ENCODE results near the gene PCNX2.
A peak's percentile ranks its signal among the peaks of the same experiment; 100 is the strongest.
"Not testable (repeated sequence)": the region's sequence is repeated elsewhere in the genome, so short reads cannot be mapped to it uniquely, and the experiment has no call there.

The PCNX2 gene

DNA sequence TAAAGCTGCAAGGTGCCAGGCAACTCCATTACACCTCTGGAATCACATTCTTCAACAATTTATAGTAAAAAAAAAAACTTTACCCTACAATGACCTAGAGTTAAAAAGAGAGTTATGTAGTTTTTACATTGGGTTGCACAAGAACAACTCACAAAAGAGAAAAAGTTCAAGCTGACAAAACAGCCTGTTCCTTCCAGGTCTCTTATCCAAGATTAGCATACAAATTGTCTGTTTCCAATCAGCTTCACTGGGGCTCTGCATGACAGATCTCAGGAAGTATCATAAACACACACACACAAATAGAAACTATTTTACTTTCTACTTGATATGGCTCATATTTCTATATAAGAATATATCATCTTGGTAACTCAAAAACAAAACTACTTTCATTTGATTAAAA lies 154.6 kb downstream of the PCNX2 start:
- DNase-seq: no peak

DNA sequence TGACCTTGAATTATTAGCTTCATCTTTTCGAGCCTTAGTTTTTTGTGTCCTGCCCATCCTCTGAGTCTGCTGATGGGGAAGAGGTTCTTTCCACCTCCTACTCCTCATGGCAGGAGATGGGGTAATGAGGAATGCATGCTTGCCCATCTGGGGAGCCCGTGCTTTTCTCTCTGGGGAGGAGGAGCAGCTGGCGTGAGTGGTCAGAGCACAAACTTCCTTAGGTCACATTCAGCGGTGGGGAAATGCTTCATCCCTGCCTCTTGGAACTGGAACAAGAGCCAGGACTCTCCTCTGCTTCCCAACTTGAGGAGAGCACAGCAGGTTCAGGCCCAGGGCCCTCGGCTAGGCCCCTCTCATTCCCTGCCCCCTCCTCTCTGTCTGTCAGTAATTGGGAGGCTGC lies 155.0 kb downstream of the PCNX2 start:
- DNase-seq: no peak

DNA sequence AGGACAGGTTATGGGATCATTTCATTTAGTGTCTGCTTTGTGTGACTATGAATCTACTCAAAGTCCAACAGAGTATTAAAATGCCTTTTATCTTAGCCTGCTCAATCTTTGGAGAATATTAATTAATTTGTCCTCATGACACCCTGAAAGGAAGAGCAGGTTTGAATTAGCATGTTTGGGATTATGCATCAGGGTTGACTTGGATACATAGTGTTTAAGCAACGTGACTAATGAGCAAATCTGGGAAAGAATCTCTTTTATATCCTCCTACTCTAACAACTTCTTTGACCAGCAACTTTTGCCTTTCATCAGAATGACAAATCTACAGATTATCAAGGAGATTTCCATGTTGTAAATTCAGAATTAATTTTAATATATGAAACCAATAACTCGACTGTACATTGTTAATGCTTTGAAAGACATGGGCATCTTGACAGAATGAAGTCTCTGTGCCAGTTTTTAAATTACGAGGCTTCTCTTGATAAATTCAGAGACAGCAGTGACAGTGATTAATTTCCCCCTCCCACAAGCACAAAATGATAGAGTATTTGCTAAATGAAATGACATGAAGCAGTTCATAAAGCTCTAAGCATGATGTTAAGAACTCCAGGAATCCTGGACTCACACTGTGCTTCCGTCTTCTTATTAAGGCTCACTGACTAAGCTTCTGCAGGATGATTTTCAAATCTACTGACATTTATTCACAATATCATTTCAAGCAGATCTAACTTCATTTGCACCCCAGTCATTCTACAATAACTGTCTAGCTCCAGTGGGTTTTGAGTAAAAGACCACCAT lies 156.5 kb downstream of the PCNX2 start:
- no peak for DNase-seq

GRCh38 chr1:233135833-233136232 lies 159.7 kb downstream of the PCNX2 start:
- peak; percentile 50 for DNase-seq

- no peak for DNase-seq
Measured at GRCh38 chr1:233132445-233132844, 163.1 kb downstream of the PCNX2 start.

DNA sequence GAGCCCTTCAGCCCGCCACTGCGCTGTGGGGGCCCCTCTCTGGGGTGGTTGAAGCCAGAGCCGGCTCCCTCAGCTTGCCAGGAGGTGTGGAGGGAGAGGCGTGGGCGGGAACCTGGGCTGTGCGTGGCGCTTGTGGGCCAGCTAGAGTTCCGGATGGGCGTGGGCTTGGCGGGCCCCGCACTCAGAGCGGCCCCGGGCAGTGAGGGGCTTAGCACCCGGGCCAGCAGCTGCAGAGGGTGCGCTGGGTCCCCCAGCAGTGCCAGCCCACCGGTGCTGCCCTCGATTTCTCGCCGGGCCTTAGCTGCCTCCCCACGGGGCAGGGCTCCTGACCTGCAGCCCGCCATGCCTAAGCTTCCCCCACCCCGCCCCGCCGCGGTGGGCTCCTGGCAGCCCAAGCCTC lies 166.5 kb downstream of the PCNX2 start:
- not testable (repeated sequence) for DNase-seq

GRCh38 chr1:233127157-233127556 lies 168.4 kb downstream of the PCNX2 start:
- no peak for DNase-seq

- DNase-seq: no peak
Measured at GRCh38 chr1:233122779-233123178, 172.7 kb downstream of the PCNX2 start.

- no peak for DNase-seq
Measured at GRCh38 chr1:233121947-233122559, 173.5 kb downstream of the PCNX2 start.

DNA sequence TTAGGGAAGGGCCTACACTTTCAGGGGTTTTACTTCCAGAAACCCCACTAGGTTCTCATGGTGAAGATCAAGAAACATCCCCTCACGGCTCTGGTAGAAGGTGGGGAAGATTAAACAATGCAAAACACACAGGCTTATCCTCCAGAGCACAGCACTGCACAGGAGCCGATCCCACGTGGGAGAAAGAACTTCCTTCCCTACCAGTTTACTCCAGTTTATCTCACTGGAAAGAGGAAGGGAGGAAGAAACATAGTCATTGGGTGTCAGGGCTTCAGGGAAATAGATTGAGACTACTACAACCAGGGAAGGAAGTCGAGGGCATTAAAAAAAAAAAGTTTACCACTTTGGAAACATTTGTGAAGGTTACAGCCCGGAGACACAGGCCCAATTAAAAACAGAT lies 180.7 kb downstream of the PCNX2 start:
- no peak for DNase-seq

GRCh38 chr1:233114159-233114558 lies 181.4 kb downstream of the PCNX2 start:
- no peak for DNase-seq

- DNase-seq: no peak
Measured at GRCh38 chr1:233113009-233113879, 182.3 kb downstream of the PCNX2 start.

DNA sequence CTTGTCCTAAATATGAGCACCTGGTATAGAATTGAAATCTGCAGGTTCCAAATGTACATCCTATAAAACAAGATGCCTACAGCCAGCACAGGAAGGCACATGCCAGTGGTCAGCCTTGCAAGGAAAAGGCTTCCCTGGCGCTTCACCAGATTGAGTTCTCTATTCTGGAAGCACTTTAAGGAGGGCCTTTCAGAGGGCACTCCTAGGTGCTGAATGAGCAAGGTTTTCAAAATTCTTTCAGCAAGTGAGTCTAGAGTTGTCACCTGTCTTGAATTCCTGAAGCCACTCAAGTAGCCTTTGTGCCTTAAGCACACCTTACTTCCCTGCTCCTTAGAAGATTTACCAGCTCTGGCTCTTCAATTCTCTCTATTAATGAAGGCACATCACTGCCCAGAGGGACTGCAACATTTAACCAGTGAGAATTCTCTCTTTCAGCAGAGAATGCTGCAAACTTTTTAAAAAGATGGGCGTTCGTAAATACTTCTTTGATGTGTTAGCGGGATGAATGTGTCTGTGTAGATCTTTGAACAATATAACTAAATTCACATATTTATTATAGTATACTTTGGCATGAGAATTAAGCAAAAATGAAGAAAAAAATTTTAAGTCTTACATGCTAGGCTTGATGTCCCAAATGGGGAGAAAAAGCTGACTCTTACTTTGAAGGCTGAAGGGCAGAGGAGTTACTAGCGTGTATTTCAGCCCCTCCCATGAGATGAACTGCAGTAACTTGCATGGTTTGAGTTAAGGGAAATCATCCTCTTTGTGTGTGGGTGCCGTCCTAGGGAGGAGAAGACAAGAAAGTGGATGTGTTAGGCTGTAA lies 183.1 kb downstream of the PCNX2 start:
- no peak for DNase-seq

GRCh38 chr1:233111731-233112130 lies 183.8 kb downstream of the PCNX2 start:
- no peak for DNase-seq

- DNase-seq: no peak
Measured at GRCh38 chr1:233109096-233109495, 186.4 kb downstream of the PCNX2 start.

DNA sequence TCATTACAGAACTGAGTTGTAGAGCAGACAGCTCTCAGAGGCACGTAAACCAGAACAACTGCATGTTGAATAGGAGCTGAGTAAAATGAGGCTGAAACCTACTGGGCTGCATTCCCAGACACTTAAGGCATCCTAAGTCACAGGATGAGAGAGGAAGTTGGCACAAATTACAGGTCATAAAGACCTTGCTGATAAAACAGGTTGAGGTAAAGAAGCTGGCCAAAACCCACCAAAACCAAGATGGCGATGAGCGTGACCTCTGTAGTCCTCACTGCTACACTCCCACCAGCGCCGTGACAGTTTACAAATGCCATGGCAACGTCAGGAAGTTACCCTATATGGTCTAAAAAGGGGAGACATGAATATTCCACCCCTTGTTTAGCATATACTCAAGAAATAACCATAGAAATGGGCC lies 187.8 kb downstream of the PCNX2 start:
- peak; percentile 29 for DNase-seq

- DNase-seq: no peak
Measured at GRCh38 chr1:233107130-233107660, 188.3 kb downstream of the PCNX2 start.

DNA sequence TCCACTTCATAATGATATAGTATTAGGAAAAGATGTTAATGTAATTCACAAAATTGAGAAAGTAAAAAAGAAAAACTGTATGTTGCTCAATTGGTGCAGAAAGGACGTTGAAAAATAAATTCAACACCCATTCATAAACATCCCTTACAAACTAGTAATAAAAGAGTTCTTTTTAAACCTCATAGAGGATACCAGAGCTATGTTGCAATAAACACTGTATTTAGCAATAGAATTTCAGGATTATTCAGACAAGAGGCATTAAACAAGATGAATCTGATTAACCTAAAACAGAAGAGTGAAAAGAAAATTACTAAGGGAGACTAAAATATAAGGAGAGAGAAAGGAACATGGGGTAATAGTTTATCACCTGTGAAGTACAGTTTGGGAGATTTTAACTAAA lies 190.3 kb downstream of the PCNX2 start:
- DNase-seq: no peak

DNA sequence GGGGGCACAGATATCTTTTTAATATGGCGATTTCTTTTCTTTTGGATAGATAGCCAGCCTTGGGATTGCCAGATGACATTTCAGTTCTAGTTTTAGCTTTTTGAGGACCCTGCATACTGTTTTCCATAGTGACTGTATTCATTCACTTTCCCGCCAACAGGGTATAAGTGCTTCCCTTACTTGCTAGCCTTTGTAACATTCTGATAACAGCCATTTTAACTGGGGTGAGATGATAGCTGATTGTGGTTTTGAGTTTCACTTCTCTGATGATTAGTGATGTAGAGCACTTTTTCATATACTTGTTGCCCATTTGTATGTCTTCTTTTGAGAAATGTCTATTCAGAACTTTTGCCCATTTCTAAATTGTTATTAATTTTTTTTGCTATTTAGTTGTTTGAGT lies 193.2 kb downstream of the PCNX2 start:
- no peak for DNase-seq

DNA sequence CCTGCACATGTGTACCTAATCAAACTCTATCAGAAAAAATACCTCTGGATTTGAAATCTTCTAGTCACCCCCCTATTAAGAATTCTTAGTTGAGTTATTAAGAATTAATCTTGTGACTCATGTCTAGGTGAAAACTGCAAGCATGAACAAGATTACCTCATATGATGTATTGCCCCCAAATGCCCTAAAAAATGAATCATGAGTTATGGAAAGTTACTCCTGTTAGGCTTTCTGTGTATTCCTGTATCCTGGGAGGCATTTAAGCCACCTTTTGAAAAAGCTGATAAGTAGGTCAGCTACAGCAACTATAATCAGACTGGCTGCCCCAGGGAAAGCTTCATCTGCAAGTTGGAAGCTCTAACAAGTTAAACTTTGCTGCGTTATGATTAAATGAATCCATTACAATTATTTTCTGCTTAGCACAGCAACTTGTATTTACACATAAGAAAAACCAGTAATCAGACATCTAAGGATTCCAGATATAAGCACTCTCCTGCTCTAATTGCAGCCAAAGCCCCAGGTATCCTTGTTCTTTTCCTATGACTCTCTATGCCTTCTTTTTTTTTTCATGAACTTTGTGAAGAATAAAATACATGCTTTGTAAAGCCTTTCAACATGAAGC lies 197.5 kb downstream of the PCNX2 start:
- no peak for DNase-seq

- DNase-seq: no peak
Measured at GRCh38 chr1:233097546-233097945, 198.0 kb downstream of the PCNX2 start.

- DNase-seq: no peak
Measured at GRCh38 chr1:233094691-233095090, 200.8 kb downstream of the PCNX2 start.

Data from DMS79 treated with DMSO at 0.1 percent for 48 hours (cell line).